ENCODE data around the gene ESRRA. TPM values are rescaled to one million over a fixed set of nuclear protein-coding genes. Genes with fewer than 3 reads are reported as not detected.

The ESRRA gene
- total and polyA plus RNA-seq, 9 of the 15 experiments (the other 6 are each of a cell fraction or from before 2014, with no cell fraction given): 0.27 to 89.7 (median 23.7) TPM

GRCh38 chr11:64284048-64284961, 21.0 kb upstream of the ESRRA start, which contains the start of gene BAD (continued):
- TF ChIP-seq, protein P1, sequence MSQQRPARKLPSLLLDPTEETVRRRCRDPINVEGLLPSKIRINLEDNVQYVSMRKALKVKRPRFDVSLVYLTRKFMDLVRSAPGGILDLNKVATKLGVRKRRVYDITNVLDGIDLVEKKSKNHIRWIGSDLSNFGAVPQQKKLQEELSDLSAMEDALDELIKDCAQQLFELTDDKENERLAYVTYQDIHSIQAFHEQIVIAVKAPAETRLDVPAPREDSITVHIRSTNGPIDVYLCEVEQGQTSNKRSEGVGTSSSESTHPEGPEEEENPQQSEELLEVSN (IDR thresholded peaks at IDR 0.05; ENCODE audit: borderline replicate concordance in 1 of 2, extremely low read depth in 1 of 2, insufficient read depth in 1 of 2, insufficient read length in 1 of 2, low read depth in 1 of 2, low read length in 1 of 2, poor library complexity in 1 of 2, severe bottlenecking in 1 of 2): peak; percentile 27 to 66
- TF ChIP-seq, protein P2, sequence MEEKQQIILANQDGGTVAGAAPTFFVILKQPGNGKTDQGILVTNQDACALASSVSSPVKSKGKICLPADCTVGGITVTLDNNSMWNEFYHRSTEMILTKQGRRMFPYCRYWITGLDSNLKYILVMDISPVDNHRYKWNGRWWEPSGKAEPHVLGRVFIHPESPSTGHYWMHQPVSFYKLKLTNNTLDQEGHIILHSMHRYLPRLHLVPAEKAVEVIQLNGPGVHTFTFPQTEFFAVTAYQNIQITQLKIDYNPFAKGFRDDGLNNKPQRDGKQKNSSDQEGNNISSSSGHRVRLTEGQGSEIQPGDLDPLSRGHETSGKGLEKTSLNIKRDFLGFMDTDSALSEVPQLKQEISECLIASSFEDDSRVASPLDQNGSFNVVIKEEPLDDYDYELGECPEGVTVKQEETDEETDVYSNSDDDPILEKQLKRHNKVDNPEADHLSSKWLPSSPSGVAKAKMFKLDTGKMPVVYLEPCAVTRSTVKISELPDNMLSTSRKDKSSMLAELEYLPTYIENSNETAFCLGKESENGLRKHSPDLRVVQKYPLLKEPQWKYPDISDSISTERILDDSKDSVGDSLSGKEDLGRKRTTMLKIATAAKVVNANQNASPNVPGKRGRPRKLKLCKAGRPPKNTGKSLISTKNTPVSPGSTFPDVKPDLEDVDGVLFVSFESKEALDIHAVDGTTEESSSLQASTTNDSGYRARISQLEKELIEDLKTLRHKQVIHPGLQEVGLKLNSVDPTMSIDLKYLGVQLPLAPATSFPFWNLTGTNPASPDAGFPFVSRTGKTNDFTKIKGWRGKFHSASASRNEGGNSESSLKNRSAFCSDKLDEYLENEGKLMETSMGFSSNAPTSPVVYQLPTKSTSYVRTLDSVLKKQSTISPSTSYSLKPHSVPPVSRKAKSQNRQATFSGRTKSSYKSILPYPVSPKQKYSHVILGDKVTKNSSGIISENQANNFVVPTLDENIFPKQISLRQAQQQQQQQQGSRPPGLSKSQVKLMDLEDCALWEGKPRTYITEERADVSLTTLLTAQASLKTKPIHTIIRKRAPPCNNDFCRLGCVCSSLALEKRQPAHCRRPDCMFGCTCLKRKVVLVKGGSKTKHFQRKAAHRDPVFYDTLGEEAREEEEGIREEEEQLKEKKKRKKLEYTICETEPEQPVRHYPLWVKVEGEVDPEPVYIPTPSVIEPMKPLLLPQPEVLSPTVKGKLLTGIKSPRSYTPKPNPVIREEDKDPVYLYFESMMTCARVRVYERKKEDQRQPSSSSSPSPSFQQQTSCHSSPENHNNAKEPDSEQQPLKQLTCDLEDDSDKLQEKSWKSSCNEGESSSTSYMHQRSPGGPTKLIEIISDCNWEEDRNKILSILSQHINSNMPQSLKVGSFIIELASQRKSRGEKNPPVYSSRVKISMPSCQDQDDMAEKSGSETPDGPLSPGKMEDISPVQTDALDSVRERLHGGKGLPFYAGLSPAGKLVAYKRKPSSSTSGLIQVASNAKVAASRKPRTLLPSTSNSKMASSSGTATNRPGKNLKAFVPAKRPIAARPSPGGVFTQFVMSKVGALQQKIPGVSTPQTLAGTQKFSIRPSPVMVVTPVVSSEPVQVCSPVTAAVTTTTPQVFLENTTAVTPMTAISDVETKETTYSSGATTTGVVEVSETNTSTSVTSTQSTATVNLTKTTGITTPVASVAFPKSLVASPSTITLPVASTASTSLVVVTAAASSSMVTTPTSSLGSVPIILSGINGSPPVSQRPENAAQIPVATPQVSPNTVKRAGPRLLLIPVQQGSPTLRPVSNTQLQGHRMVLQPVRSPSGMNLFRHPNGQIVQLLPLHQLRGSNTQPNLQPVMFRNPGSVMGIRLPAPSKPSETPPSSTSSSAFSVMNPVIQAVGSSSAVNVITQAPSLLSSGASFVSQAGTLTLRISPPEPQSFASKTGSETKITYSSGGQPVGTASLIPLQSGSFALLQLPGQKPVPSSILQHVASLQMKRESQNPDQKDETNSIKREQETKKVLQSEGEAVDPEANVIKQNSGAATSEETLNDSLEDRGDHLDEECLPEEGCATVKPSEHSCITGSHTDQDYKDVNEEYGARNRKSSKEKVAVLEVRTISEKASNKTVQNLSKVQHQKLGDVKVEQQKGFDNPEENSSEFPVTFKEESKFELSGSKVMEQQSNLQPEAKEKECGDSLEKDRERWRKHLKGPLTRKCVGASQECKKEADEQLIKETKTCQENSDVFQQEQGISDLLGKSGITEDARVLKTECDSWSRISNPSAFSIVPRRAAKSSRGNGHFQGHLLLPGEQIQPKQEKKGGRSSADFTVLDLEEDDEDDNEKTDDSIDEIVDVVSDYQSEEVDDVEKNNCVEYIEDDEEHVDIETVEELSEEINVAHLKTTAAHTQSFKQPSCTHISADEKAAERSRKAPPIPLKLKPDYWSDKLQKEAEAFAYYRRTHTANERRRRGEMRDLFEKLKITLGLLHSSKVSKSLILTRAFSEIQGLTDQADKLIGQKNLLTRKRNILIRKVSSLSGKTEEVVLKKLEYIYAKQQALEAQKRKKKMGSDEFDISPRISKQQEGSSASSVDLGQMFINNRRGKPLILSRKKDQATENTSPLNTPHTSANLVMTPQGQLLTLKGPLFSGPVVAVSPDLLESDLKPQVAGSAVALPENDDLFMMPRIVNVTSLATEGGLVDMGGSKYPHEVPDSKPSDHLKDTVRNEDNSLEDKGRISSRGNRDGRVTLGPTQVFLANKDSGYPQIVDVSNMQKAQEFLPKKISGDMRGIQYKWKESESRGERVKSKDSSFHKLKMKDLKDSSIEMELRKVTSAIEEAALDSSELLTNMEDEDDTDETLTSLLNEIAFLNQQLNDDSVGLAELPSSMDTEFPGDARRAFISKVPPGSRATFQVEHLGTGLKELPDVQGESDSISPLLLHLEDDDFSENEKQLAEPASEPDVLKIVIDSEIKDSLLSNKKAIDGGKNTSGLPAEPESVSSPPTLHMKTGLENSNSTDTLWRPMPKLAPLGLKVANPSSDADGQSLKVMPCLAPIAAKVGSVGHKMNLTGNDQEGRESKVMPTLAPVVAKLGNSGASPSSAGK (IDR thresholded peaks at IDR 0.05): no peak
- TF ChIP-seq SMARCA4 (IDR thresholded peaks at IDR 0.05) (no peak), POLR2A (conservative IDR thresholded peaks at IDR 0.05) (peak; percentile 78), ZNF507 (tag; conservative IDR thresholded peaks at IDR 0.05) (no peak), ELF1 (tag; IDR thresholded peaks at IDR 0.05) (no peak), U2AF1 (optimal IDR thresholded peaks at IDR 0.05; ENCODE audit: low read depth, low read length) (no peak), MED1 (CRISPR knock-in tag; IDR thresholded peaks at IDR 0.05; ENCODE audit: borderline replicate concordance) (no peak), HNRNPH1 (optimal IDR thresholded peaks at IDR 0.05; ENCODE audit: low read depth, low read length) (no peak), MCM2 (IDR thresholded peaks at IDR 0.05; ENCODE audit: low read depth) (no peak), HMBOX1 (IDR thresholded peaks at IDR 0.05) (no peak)
